Measurements from ENCODE around the gene SLC38A11. TPM values are rescaled to one million over a fixed set of nuclear protein-coding genes. Genes with fewer than 3 reads are reported as not detected.

Gene SLC38A11
- total RNA-seq, 2 donors from 2014 or later: not detected

- H3K27me3 Mint-ChIP-seq (ENCODE audit: low read depth): peaks cover 39% of the 10 kb centered on the region
- no peaks in the 10 kb centered on the region for H3K36me3 Mint-ChIP-seq (ENCODE audit: insufficient read depth in 2 of 2)
- H3K9me3 Mint-ChIP-seq: no peaks in the 10 kb centered on the region
- no peak overlapping the region for H3K27ac Mint-ChIP-seq
- no peak for DNase-seq
- no peak overlapping the region for H3K4me3 Mint-ChIP-seq
- peak; percentile 36 to 62 for ATAC-seq (replicated peaks in 1 of 2)
- peaks cover 6% of the 10 kb centered on the region for H3K4me1 Mint-ChIP-seq (ENCODE audit: low read depth)
Measured at GRCh38 chr2:164954186-164954585, 1.1 kb downstream of the SLC38A11 start.

- H3K4me3 Mint-ChIP-seq: no peak overlapping the region
- peaks cover 6% of the 10 kb centered on the region for H3K4me1 Mint-ChIP-seq (ENCODE audit: low read depth)
- peaks cover 39% of the 10 kb centered on the region for H3K27me3 Mint-ChIP-seq (ENCODE audit: low read depth)
- no peaks in the 10 kb centered on the region for H3K36me3 Mint-ChIP-seq (ENCODE audit: insufficient read depth in 2 of 2)
- DNase-seq (no peak), ATAC-seq (replicated peaks in 1 of 2) (no peak)
- no peaks in the 10 kb centered on the region for H3K9me3 Mint-ChIP-seq
- no peak overlapping the region for H3K27ac Mint-ChIP-seq
Measured at GRCh38 chr2:164953279-164953678, 2.0 kb downstream of the SLC38A11 start.

DNA sequence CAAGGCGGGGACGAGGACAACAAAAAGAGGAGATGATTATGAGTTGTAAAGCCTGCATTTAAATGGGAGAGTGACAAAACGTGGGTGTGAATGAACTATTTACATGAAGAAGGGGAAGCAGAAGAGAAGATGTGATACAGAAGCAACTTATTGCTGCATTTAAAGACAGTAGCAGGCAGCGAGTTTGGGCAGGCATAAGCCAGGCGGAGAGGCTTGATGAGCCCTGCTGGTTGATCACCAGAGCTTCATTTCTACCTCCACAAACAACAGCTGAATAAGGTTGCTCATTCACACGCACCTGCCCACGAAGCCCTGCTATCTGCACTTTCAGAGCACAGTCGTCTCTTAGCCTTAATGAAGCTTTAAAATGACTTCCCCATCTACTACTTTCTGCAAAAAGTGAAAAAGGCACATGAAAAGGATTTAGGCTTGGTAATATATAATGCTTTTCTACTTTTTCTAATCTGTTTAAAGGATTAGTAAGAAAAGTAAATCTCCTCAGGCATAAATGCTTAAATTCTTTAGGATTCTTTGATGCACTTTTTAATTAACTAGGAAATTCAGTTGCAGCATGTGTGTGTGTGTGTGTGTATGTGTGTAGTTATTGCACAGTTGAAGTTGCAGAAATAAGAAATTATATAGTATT lies 3.1 kb downstream of the SLC38A11 start:
- Mint-ChIP-seq H3K4me1 (ENCODE audit: low read depth) (peaks cover 6% of the 10 kb centered on the region), H3K36me3 (ENCODE audit: insufficient read depth in 2 of 2) (no peaks in the 10 kb centered on the region), H3K9me3 (no peaks in the 10 kb centered on the region), H3K4me3 (no peak overlapping the region), H3K27ac (no peak overlapping the region), H3K27me3 (ENCODE audit: low read depth) (peaks cover 39% of the 10 kb centered on the region)
- ATAC-seq (replicated peaks in 1 of 2): no peak
- no peak for DNase-seq

- H3K36me3 Mint-ChIP-seq (ENCODE audit: insufficient read depth in 2 of 2): no peaks in the 10 kb centered on the region
- DNase-seq: no peak
- peaks cover 20% of the 10 kb centered on the region for H3K27me3 Mint-ChIP-seq (ENCODE audit: low read depth)
- H3K4me3 Mint-ChIP-seq: no peak overlapping the region
- no peak overlapping the region for H3K27ac Mint-ChIP-seq
- no peaks in the 10 kb centered on the region for H3K9me3 Mint-ChIP-seq
- no peaks in the 10 kb centered on the region for H3K4me1 Mint-ChIP-seq (ENCODE audit: low read depth)
- no peak for ATAC-seq (replicated peaks in 1 of 2)
Measured at GRCh38 chr2:164948540-164948939, 6.8 kb downstream of the SLC38A11 start.

GRCh38 chr2:164947281-164947680 lies 8.0 kb downstream of the SLC38A11 start:
- Mint-ChIP-seq H3K27ac (no peak overlapping the region), H3K4me1 (ENCODE audit: low read depth) (no peaks in the 10 kb centered on the region)

GRCh38 chr2:164943289-164943688 lies 12.0 kb downstream of the SLC38A11 start:
- Mint-ChIP-seq H3K9me3 (no peaks in the 10 kb centered on the region), H3K27ac (no peak overlapping the region), H3K4me1 (ENCODE audit: low read depth) (no peaks in the 10 kb centered on the region), H3K36me3 (ENCODE audit: insufficient read depth in 2 of 2) (no peaks in the 10 kb centered on the region), H3K27me3 (ENCODE audit: low read depth) (no peaks in the 10 kb centered on the region), H3K4me3 (no peak overlapping the region)
- no peak for ATAC-seq (replicated peaks in 1 of 2)
- DNase-seq: no peak

More at GRCh38 chr2:164947281-164947680, 8.0 kb downstream of the SLC38A11 start:
- no peak for ATAC-seq (replicated peaks in 1 of 2)
- H3K36me3 Mint-ChIP-seq (ENCODE audit: insufficient read depth in 2 of 2): no peaks in the 10 kb centered on the region
- no peak for DNase-seq
- H3K27me3 Mint-ChIP-seq (ENCODE audit: low read depth): peaks cover 11% of the 10 kb centered on the region
- no peak overlapping the region for H3K4me3 Mint-ChIP-seq
- H3K9me3 Mint-ChIP-seq: no peaks in the 10 kb centered on the region

DNA sequence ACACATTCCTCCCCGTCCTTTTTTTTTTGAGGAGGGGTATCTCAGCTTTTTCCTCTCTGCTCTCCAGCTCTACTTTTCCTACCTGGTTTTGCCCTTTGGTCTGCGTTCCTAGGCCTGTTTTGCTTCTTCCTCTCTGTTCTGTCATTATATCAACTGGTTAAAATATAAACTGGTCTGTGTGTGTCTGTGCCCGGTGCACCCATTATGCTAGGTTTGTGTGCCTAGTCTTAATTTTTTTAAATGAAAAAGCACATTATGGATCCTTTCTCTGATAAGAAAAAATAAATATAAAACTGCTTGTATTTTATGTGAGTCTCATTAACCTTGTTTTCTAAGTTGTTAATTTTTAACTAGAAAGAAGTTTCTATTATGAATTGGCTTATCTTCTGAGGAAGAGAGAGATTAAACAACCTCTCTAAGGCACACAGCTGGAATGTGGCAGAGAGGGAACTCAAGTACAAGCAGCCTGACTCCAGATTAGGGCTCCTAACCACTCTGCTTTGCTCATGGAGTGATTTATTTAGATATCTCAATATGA lies 17.4 kb downstream of the SLC38A11 start:
- Mint-ChIP-seq H3K36me3 (ENCODE audit: insufficient read depth in 2 of 2) (no peaks in the 10 kb centered on the region), H3K4me3 (no peak overlapping the region), H3K27ac (no peak overlapping the region), H3K27me3 (ENCODE audit: low read depth) (no peaks in the 10 kb centered on the region), H3K4me1 (ENCODE audit: low read depth) (no peaks in the 10 kb centered on the region), H3K9me3 (no peaks in the 10 kb centered on the region)
- ATAC-seq (replicated peaks in 1 of 2) (no peak), DNase-seq (no peak)

- no peak for DNase-seq
- no peaks in the 10 kb centered on the region for H3K27me3 Mint-ChIP-seq (ENCODE audit: low read depth)
- H3K9me3 Mint-ChIP-seq: peaks cover 0 to 4% of the 10 kb centered on the region in 2 donors
- no peaks in the 10 kb centered on the region for H3K4me1 Mint-ChIP-seq (ENCODE audit: low read depth)
- H3K27ac Mint-ChIP-seq: no peak overlapping the region
- H3K36me3 Mint-ChIP-seq (ENCODE audit: insufficient read depth in 2 of 2): no peaks in the 10 kb centered on the region
- H3K4me3 Mint-ChIP-seq: no peak overlapping the region
- no peak for ATAC-seq (replicated peaks in 1 of 2)
Measured at GRCh38 chr2:164935118-164936101, 19.9 kb downstream of the SLC38A11 start.

DNA sequence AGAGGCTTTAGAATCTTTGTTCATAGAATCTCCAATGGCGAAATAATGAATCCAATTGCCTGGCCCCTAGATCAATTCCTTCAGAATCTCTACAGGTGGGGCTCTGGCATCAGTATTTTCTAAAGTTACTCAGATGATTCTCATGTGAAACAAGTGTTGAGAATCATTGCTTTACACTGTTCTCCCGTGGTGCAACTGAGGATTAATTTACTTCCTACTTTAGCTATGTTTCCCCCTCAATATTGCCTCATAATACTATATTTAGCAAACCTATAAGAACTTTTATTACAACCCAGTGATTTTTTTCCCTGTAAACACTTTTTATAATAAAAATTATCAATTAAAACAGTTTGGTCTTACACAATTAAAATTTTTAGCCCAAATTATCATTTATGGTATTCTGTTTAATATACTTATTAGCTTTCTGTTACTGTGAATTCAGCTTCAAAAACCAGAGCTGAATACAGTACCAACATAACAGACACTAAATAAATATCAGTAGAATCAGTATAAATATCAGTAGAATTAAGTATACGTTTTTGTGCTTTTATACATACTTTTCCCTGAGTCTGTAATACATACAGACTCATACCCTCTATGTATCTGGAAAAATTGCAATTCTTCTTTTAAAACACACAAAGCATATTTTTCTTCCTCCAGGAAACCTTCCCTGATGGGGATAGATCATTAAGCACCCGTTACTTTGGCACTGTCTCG lies 20.8 kb downstream of the SLC38A11 start:
- DNase-seq (no peak), ATAC-seq (replicated peaks in 1 of 2) (no peak)
- Mint-ChIP-seq H3K27ac (no peak overlapping the region), H3K4me1 (ENCODE audit: low read depth) (no peaks in the 10 kb centered on the region), H3K27me3 (ENCODE audit: low read depth) (peaks cover 8% of the 10 kb centered on the region), H3K36me3 (ENCODE audit: insufficient read depth in 2 of 2) (no peaks in the 10 kb centered on the region), H3K9me3 (peaks cover 3 to 4% of the 10 kb centered on the region in 2 donors), H3K4me3 (no peak overlapping the region)

GRCh38 chr2:164933671-164934189 lies 21.6 kb downstream of the SLC38A11 start:
- Mint-ChIP-seq H3K4me3 (no peak overlapping the region), H3K9me3 (peaks cover 3 to 4% of the 10 kb centered on the region in 2 donors), H3K36me3 (ENCODE audit: insufficient read depth in 2 of 2) (no peaks in the 10 kb centered on the region), H3K27ac (no peak overlapping the region), H3K27me3 (ENCODE audit: low read depth) (peaks cover 10% of the 10 kb centered on the region), H3K4me1 (ENCODE audit: low read depth) (no peaks in the 10 kb centered on the region)
- no peak for DNase-seq
- ATAC-seq (replicated peaks in 1 of 2): no peak

GRCh38 chr2:164932377-164932776 lies 22.9 kb downstream of the SLC38A11 start:
- ATAC-seq (replicated peaks in 1 of 2) (no peak), DNase-seq (no peak)
- no peaks in the 10 kb centered on the region for H3K4me1 Mint-ChIP-seq (ENCODE audit: low read depth)
- no peaks in the 10 kb centered on the region for H3K36me3 Mint-ChIP-seq (ENCODE audit: insufficient read depth in 2 of 2)
- peaks cover 3 to 4% of the 10 kb centered on the region in 2 donors for H3K9me3 Mint-ChIP-seq
- no peak overlapping the region for H3K4me3 Mint-ChIP-seq
- peaks cover 10% of the 10 kb centered on the region for H3K27me3 Mint-ChIP-seq (ENCODE audit: low read depth)
- H3K27ac Mint-ChIP-seq: no peak overlapping the region

- Mint-ChIP-seq H3K9me3 (peaks cover 7 to 8% of the 10 kb centered on the region in 2 donors), H3K4me1 (ENCODE audit: low read depth) (no peaks in the 10 kb centered on the region), H3K27ac (no peak overlapping the region), H3K27me3 (ENCODE audit: low read depth) (peaks cover 10% of the 10 kb centered on the region), H3K4me3 (no peak overlapping the region), H3K36me3 (ENCODE audit: insufficient read depth in 2 of 2) (no peaks in the 10 kb centered on the region)
- DNase-seq (no peak), ATAC-seq (replicated peaks in 1 of 2) (no peak)
Measured at GRCh38 chr2:164928101-164928673, 27.1 kb downstream of the SLC38A11 start.
